Measurements from ENCODE around the gene SLC22A17. TPM values are rescaled to one million over a fixed set of nuclear protein-coding genes. Genes with fewer than 3 reads are reported as not detected.

SLC22A17 gene
- total RNA-seq, 4 donors from 2014 or later, result 55.9 to 91.0 (median 58.3) TPM

GRCh38 chr14:23306412-23307145 lies 46.1 kb downstream of the SLC22A17 start, which contains the start of gene BCL2L2:
Gene BCL2L2, plus strand, starts transcription at chr14:23306833. Its CDS starts 935 bp downstream, at chr14:23307768.
- no peaks in the 10 kb centered on the region for H3K27me3 ChIP-seq
- peak within 1 kb of the TSS; percentile 48 to 84 (median 60) for H3K4me3 ChIP-seq
- peak; percentile 89 to 92 for DNase-seq (ENCODE audit: low spot score in 2 of 2)
- H3K4me1 ChIP-seq, result peaks cover 5 to 50% (median 27%) of the 10 kb centered on the region in 4 donors
- WGBS, 2 donors, result 0 to 1% methylated on average over 23 to 24 of the region's 24 CpGs
- peak within 1 kb of the TSS; percentile 81 to 95 (median 92) for H3K27ac ChIP-seq
- H3K9me3 ChIP-seq, result no peaks in the 10 kb centered on the region
- TF ChIP-seq CTCF (IDR thresholded peaks at IDR 0.05) (peak in 1 of 5 experiments; percentile 40), POLR2A (IDR thresholded peaks at IDR 0.05) (peak; percentile 60 to 83), EP300 (IDR thresholded peaks at IDR 0.05) (peak in 1 of 2 donors; percentile 83)
- peaks cover 0 to 40% (median 0%) of the 10 kb centered on the region in 3 donors for H3K36me3 ChIP-seq

GRCh38 chr14:23302290-23303225 lies 50.1 kb downstream of the SLC22A17 start, which contains the start of gene PPP1R3E:
Gene PPP1R3E, minus strand, starts transcription at chr14:23302859. Its CDS starts 283 bp downstream, at chr14:23302576.
- 4 to 5% methylated on average over 48 to 75 of the region's 81 CpGs for WGBS, 2 donors
- H3K4me3 ChIP-seq, result peak within 1 kb of the TSS; percentile 65 to 95 (median 80)
- no peaks in the 10 kb centered on the region for H3K27me3 ChIP-seq
- peak in 1 of 2 donors; percentile 60 for DNase-seq (ENCODE audit: low spot score in 2 of 2)
- H3K36me3 ChIP-seq, result peaks cover 0 to 15% (median 0%) of the 10 kb centered on the region in 3 donors
- H3K9me3 ChIP-seq, result no peaks in the 10 kb centered on the region
- H3K4me1 ChIP-seq, result peaks cover 5 to 55% (median 31%) of the 10 kb centered on the region in 4 donors
- H3K27ac ChIP-seq, result peak within 1 kb of the TSS; percentile 98 to 100 (median 100)
- TF ChIP-seq EP300 (IDR thresholded peaks at IDR 0.05) (no peak), CTCF (IDR thresholded peaks at IDR 0.05) (no peak), POLR2A (IDR thresholded peaks at IDR 0.05) (no peak)

- TF ChIP-seq POLR2A (IDR thresholded peaks at IDR 0.05) (peak; percentile 92 to 95), CTCF (IDR thresholded peaks at IDR 0.05) (no peak), EP300 (IDR thresholded peaks at IDR 0.05) (peak; percentile 55 to 83)
- no peak for DNase-seq (ENCODE audit: low spot score in 2 of 2)
Measured at GRCh38 chr14:23301969-23302289, 50.8 kb downstream of the SLC22A17 start.

GRCh38 chr14:23301288-23301968 lies 51.3 kb downstream of the SLC22A17 start:
- peak; percentile 68 to 98 (median 97) for TF ChIP-seq CTCF (IDR thresholded peaks at IDR 0.05)
- peak; percentile 62 to 95 for TF ChIP-seq EP300 (IDR thresholded peaks at IDR 0.05)
- TF ChIP-seq POLR2A (IDR thresholded peaks at IDR 0.05), result peak; percentile 81
- peaks cover 0 to 26% (median 0%) of the 10 kb centered on the region in 3 donors for H3K36me3 ChIP-seq
- 0% methylated on average over 30 to 65 of the region's 87 CpGs for WGBS, 2 donors
- no peaks in the 10 kb centered on the region for H3K9me3 ChIP-seq
- no peaks in the 10 kb centered on the region for H3K27me3 ChIP-seq
- peak overlapping the region; percentile 98 to 100 (median 100) for H3K27ac ChIP-seq
- H3K4me1 ChIP-seq, result peaks cover 5 to 49% (median 27%) of the 10 kb centered on the region in 4 donors
- H3K4me3 ChIP-seq, result peak overlapping the region; percentile 65 to 95 (median 80)
- DNase-seq (ENCODE audit: low spot score in 2 of 2), result peak; percentile 91 to 95

More at GRCh38 chr14:23301969-23302289, 50.8 kb downstream of the SLC22A17 start:
- 0 to 1% methylated on average over 12 to 24 of the region's 25 CpGs for WGBS, 2 donors
- no peaks in the 10 kb centered on the region for H3K27me3 ChIP-seq
- peaks cover 0 to 21% (median 0%) of the 10 kb centered on the region in 3 donors for H3K36me3 ChIP-seq
- peak overlapping the region; percentile 65 to 95 (median 80) for H3K4me3 ChIP-seq
- H3K9me3 ChIP-seq, result no peaks in the 10 kb centered on the region
- peak overlapping the region; percentile 98 to 100 (median 100) for H3K27ac ChIP-seq
- peaks cover 5 to 49% (median 27%) of the 10 kb centered on the region in 4 donors for H3K4me1 ChIP-seq

Data from tibial nerve (tissue), 4 donors.